Stimulated activated CD4-positive, alpha-beta T cell treated with anti-CD3 and anti-CD28 coated beads, Interleukin-2, amount 100 ng/mL, for 24 hours (primary cell): ENCODE data around the gene ARHGEF17.

Source experiments
- DNase-seq, 2 donors: peaks; one replicate each; pipeline ENCODE4 v3.0.0-alpha.2; 2020

Gene ARHGEF17

GRCh38 chr11:73398132-73398526 lies 90.1 kb downstream of the ARHGEF17 start:
- no peak for DNase-seq

GRCh38 chr11:73398721-73399120 lies 90.6 kb downstream of the ARHGEF17 start:
- DNase-seq = no peak

GRCh38 chr11:73399159-73399590 lies 91.1 kb downstream of the ARHGEF17 start:
- DNase-seq = no peak

GRCh38 chr11:73399636-73400035 lies 91.6 kb downstream of the ARHGEF17 start:
- DNase-seq = no peak

GRCh38 chr11:73400293-73400692 lies 92.2 kb downstream of the ARHGEF17 start:
- no peak for DNase-seq

GRCh38 chr11:73401217-73401923 lies 93.3 kb downstream of the ARHGEF17 start:
- no peak for DNase-seq

- DNase-seq = no peak
Measured at GRCh38 chr11:73401924-73402833, 94.1 kb downstream of the ARHGEF17 start.

- no peak for DNase-seq
Measured at GRCh38 chr11:73402834-73403185, 94.7 kb downstream of the ARHGEF17 start.

GRCh38 chr11:73403541-73403940 lies 95.5 kb downstream of the ARHGEF17 start:
- no peak for DNase-seq

GRCh38 chr11:73404048-73404447 lies 96.0 kb downstream of the ARHGEF17 start:
- DNase-seq = no peak

- no peak for DNase-seq
Measured at GRCh38 chr11:73404506-73405145, 96.5 kb downstream of the ARHGEF17 start.

GRCh38 chr11:73405146-73405510 lies 97.1 kb downstream of the ARHGEF17 start:
- DNase-seq = no peak

- no peak for DNase-seq
Measured at GRCh38 chr11:73406131-73406530, 98.1 kb downstream of the ARHGEF17 start.

GRCh38 chr11:73406619-73407018 lies 98.5 kb downstream of the ARHGEF17 start:
- DNase-seq = no peak

- no peak for DNase-seq
Measured at GRCh38 chr11:73409431-73409830, 101.4 kb downstream of the ARHGEF17 start.

GRCh38 chr11:73410627-73411026 lies 102.6 kb downstream of the ARHGEF17 start:
- no peak for DNase-seq

- DNase-seq = no peak
Measured at GRCh38 chr11:73411031-73411430, 103.0 kb downstream of the ARHGEF17 start.

- no peak for DNase-seq
Measured at GRCh38 chr11:73412308-73412707, 104.2 kb downstream of the ARHGEF17 start.

- no peak for DNase-seq
Measured at GRCh38 chr11:73413256-73413655, 105.2 kb downstream of the ARHGEF17 start.

GRCh38 chr11:73414977-73415651 lies 107.0 kb downstream of the ARHGEF17 start:
- no peak for DNase-seq

GRCh38 chr11:73415854-73416615 lies 108.0 kb downstream of the ARHGEF17 start:
- no peak for DNase-seq

- no peak for DNase-seq
Measured at GRCh38 chr11:73416786-73417185, 108.7 kb downstream of the ARHGEF17 start.
